ENCODE results near the gene NAT8L.
"Not testable (repeated sequence)": the region's sequence is repeated elsewhere in the genome, so short reads cannot be mapped to it uniquely, and the experiment has no call there.

NAT8L gene, protein sequence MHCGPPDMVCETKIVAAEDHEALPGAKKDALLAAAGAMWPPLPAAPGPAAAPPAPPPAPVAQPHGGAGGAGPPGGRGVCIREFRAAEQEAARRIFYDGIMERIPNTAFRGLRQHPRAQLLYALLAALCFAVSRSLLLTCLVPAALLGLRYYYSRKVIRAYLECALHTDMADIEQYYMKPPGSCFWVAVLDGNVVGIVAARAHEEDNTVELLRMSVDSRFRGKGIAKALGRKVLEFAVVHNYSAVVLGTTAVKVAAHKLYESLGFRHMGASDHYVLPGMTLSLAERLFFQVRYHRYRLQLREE

GRCh38 chr4:2059046-2059725, at the start of gene NAT8L:
NAT8L (plus strand) TSS chr4:2059327; CDS start chr4:2059512, 185 bp downstream.
- DNase-seq (ENCODE audit: low read depth): no peak

DNA sequence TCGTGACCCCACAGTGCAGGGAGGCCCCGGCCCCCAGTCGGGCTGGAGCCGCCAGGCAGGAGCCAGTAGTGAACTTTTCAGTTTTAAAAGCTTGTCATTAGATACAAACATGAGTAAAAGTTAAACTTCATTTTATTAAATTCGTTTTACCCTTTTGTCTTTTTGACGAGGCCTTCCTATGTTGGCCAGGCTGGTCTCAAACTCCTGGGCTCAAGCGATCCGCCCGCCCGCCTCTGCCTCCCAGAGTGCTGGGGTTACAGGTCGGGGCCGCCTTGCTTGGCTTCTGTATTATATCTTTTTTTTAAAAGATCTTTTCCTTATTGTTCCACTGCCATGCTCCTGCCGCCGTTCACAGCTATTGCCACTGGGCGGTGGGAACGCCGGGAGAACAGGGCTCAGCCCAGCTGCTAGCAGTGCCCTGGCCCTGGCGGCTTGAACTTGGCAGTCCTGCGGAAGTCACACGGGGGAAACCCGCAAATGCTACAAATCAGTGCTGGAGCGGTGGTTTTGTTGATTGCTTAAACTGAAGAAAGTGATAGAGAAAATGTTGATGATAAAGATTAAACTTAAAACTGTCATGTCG, 49.4 kb upstream of the NAT8L start:
- peak; percentile 21 for DNase-seq (ENCODE audit: low read depth)

DNA sequence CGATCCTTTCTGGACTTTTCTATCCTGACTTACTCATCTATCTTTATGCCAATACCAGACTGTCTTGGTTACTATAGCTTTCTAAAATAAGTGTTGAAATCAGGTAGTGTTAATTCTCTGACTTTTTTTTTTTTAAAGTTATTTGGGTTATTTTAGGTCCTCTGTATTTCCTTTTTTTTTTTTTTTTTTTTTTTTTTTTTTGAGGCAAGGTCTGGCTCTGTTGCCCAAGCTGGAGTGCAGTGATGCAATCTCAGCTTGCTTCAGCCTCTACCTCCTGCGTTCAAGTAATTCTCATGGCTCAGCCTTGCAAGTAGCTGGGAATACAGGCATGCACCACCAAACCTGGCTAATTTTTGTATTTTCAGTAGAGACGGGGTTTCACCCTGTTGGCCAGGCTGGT, 47.5 kb upstream of the NAT8L start:
- DNase-seq (ENCODE audit: low read depth): no peak

GRCh38 chr4:2015008-2015407, 44.1 kb upstream of the NAT8L start:
- no peak for DNase-seq (ENCODE audit: low read depth)

GRCh38 chr4:2021358-2022018, 37.6 kb upstream of the NAT8L start:
- not testable (repeated sequence) for DNase-seq (ENCODE audit: low read depth)

DNA sequence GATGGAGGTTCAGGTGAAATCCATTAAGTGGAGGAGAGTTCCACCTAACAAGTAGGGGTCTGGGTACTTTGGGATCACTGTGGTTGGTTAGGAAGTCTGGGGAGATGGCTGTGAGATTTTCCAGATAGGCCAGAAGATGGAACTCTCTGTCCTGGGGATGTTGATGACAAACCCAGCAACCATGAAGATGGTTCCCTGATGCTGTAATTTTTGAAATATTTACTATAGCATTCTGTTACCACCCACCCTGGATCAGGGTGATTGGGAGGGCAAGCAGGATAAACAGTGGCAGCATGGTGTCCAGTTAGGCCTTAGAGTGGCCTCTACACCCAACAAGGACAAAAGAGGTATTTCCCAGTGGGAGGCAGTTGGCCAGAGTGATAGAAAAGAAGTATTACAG, 34.4 kb upstream of the NAT8L start:
- DNase-seq (ENCODE audit: low read depth): no peak

DNA sequence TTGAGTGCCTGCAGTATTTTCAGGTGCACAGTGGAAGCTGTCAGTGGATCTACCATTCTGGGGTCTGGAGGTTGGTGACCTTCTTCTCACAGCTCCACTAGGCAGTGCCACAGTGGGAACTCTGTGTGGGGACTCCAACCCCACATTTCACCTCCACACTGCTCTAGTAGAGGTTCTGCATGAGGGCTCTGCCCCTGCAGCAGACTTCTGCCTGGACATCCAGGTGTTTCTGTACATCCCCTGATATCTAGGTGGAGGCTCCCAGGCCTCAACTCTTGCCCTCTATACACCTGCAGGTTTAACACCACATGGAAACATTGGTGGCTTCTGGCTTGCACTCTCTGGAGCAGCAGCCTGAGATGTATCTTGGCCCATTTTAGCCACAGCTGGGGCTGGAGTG, 33.3 kb upstream of the NAT8L start:
- DNase-seq (ENCODE audit: low read depth): no peak

DNA sequence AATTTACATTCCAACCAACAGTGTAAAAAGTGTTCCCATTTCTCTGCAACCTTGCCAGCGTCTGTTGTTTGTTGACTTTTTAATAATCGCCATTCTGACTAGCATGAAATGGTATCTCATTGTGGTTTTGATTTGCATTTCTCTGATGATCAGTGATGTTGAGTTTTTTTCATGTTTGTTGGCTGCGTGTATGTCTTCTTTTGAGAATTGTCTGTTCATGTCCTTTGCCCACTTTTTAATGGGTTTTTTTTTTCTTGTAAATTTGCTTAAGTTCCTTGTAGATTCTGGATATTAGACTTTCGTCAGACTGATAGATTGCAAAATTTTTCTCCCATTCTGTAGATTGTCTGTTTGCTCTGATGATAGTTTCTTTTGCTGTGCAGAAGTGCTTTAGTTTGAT, 32.0 kb upstream of the NAT8L start:
- DNase-seq (ENCODE audit: low read depth): not testable (repeated sequence)

GRCh38 chr4:2031161-2031560, 28.0 kb upstream of the NAT8L start:
- not testable (repeated sequence) for DNase-seq (ENCODE audit: low read depth)

- DNase-seq (ENCODE audit: low read depth): no peak
These were observed 22.8 kb upstream of the NAT8L start for GRCh38 chr4:2036327-2036726.

DNA sequence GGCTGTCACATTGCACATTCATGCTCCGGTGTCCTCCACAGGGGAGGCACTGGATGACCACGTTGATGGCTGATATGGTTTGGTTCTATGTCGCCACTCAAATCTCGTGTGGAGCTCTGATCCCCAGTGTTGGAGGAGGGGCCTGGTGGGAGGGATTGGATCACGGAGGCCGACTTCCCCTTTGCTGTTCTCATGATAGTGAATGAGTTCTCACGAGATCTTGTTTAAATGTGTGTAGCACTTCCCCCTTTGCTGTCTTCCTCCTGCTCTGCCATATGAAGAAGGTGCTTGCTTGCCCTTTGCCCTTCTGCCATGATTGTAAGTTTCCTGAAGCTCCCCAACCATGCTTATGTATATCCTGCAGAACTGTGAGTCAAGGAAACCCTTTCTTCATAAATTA, 22.3 kb upstream of the NAT8L start:
- DNase-seq (ENCODE audit: low read depth): no peak

GRCh38 chr4:2040391-2041238, 18.5 kb upstream of the NAT8L start:
- DNase-seq (ENCODE audit: low read depth): no peak

DNA sequence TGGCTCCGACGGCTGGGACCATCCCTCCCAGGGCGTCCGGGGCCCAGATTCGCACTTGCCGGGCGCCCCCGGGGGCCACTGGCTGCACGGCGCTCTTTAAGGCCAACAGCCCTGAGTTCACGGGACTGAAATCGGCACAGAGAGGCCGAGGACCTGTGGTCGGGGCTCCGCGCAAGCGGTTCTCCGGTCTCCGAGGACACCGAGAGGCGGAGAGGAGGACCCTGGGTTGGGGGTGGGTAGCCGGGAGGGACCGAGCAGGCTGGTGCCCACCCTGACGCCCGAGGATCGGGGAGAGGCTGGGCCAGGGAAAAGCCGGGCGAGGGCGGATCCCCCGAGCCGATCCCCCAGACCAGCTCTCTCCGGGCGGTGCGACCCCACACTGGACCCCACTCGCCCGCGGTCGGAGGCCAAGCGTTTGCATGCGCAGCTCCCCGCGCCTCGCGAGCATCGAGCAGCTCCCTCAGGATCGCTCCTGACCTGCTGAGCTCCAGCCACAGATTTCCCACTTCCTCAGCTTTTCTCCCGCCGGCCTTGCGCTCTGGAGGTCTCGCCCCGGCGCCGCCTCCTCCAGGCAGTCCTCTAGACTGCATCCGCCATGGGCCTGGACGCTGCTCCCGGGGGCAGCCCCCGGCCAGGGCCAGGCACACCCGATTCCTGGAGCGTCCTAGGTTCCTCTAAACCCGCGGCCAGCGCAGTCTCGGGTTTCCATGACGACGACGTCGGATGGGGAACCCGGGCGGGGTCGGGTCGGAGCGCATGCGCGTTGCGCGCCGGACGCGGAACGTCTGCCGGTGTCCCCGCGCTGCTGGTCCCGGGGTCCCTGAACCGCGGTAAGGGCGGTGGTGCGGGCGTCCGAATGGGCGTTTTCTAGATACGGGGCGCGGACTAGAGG, 17.6 kb upstream of the NAT8L start:
- DNase-seq (ENCODE audit: low read depth): peak; percentile 56

DNA sequence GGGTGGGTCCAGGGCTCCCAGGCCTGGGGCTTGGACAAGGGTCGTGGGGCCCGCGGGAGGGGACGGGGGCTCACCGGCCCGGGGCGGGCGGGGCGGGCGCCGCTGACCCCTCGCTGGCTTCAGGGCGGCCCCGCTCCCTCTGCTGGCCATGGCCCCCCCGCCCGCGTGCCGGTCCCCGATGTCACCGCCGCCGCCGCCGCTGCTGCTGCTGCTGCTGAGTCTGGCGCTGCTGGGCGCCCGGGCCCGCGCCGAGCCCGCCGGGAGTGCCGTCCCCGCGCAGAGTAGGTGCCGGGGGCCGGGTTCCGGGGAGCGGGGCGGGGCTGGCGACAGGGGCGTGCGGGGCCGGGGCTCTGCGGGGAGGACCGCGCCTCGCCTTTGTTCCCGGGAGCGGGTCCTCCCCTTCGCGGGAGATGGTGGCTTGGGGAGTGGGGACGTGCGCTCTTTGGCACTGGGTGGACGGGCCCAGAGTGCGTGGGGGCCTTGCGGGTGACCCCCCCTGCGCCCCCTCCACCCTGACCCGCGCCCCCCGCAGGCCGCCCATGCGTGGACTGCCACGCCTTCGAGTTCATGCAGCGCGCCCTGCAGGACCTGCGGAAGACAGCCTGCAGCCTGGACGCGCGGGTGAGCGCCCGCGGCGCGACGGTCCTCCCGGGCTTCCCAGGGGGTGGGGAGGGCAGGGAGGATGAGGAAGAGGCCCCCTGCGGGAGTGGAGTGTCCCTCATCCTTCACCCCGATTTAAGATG, 16.8 kb upstream of the NAT8L start:
- no peak for DNase-seq (ENCODE audit: low read depth)

- DNase-seq (ENCODE audit: low read depth): no peak
These were observed 16.2 kb upstream of the NAT8L start for GRCh38 chr4:2042947-2043395.

GRCh38 chr4:2043396-2044118, 15.6 kb upstream of the NAT8L start:
- no peak for DNase-seq (ENCODE audit: low read depth)

DNA sequence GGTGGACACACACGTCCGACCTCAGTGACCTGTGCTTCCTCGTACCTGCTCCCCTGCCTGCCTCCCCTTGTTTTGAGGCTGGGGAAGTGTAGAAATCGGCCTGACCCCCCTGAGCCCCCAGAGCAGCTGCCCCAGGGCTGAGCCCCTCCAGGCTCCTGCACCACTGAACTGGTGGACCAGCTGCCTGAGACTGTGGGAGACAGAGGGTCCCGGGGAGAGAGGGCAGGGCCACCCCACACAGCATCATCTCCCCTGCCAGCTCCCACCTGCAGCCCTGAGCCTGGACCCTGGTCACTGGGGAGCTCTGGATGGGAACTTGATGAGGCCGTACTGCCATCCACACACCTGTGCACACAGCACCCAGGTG, 15.0 kb upstream of the NAT8L start:
- no peak for DNase-seq (ENCODE audit: low read depth)

- no peak for DNase-seq (ENCODE audit: low read depth)
These were observed 14.3 kb upstream of the NAT8L start for GRCh38 chr4:2044542-2045517.

All from fibroblast of the conjunctiva (primary cell).